Measurements from ENCODE around the gene TRMT10B.
"Not testable (repeated sequence)": the region's sequence is repeated elsewhere in the genome, so short reads cannot be mapped to it uniquely, and the experiment has no call there.

TRMT10B gene

DNA sequence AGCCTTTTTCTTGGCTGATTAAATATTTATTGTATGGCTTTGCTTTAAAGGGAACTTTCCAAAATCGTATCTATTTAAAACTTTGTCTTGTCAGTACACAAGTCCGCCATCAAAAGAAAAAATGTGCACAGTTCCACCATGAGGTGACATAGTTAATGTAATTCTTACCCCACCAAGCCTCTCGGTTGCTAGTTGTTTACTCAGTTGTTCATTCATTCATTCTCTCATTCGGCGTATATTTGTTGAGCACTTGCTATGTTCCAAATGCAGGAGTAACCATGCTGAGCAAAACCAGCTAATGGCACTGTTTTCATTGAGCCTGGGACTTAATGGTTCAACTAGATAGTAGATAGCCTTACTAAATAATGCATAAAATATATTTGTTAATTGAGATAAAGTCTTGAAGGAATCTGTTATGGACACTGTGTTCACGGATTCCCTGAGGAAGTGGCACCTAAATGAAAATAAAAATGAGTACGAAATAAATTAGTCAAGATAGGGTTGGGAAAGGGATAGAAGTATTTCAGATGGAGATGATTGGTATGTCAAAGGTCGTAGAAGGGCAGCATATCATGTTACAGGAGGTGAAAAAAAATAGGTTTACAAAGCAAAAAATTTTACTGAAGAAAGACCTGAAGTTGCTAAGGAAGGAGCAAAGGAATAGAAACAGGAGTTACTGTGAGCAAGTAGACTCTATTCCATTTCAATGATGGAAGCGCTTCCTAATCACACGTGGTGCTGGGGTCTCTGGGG lies 48.5 kb downstream of the TRMT10B start:
- H3K4me3 ChIP-seq (ENCODE audit: low read length in 2 of 2): peak overlapping the region; percentile 99 to 100
- H4K91ac ChIP-seq (ENCODE audit: low read depth, low read length, poor library complexity): no peak overlapping the region
- H3K4me2 ChIP-seq (ENCODE audit: insufficient read depth, low read length, poor library complexity, severe bottlenecking): peak overlapping the region; percentile 74
- no peak overlapping the region for H3K14ac ChIP-seq (ENCODE audit: low read length)
- no peak overlapping the region for H4K8ac ChIP-seq (ENCODE audit: low read depth, low read length)
- WGBS, 2 donors (ENCODE audit: extremely low coverage in 2 of 2, insufficient read length in 2 of 2, insufficient replicate concordance in 1 of 2): 100% methylated on average over 1 of the region's 10 CpGs; no CpG with 5 or more reads in 1 of the 2 donors
- no peak overlapping the region for H2BK120ac ChIP-seq (ENCODE audit: low read depth, low read length)
- no peak for DNase-seq (ENCODE audit: low spot score)
- H2BK12ac ChIP-seq (ENCODE audit: low read length): no peak overlapping the region
- peaks cover 0 to 21% of the 10 kb centered on the region in 2 donors for H3K36me3 ChIP-seq (replicated peaks in 1 of 2; ENCODE audit: control insufficient read depth in 2 of 2, insufficient read depth in 2 of 2, low read length in 2 of 2)
- H3K79me1 ChIP-seq (ENCODE audit: low read depth, low read length): peaks cover 9% of the 10 kb centered on the region
- peaks cover 0 to 4% of the 10 kb centered on the region in 2 donors for H3K9me3 ChIP-seq (replicated peaks in 1 of 2; ENCODE audit: control insufficient read depth in 2 of 2, insufficient read depth in 1 of 2, low read depth in 1 of 2, low read length in 2 of 2)
- no peak overlapping the region for H3K9ac ChIP-seq (ENCODE audit: low read depth, low read length, poor library complexity)
- no peak overlapping the region for H3K23ac ChIP-seq (ENCODE audit: low read depth, low read length, poor library complexity)
- H3K4ac ChIP-seq (ENCODE audit: low read length): no peak overlapping the region
- H3K18ac ChIP-seq (ENCODE audit: low read length): no peak overlapping the region
- H3K4me1 ChIP-seq (ENCODE audit: control insufficient read depth in 2 of 2, insufficient read depth in 1 of 2, low read depth in 1 of 2, low read length in 2 of 2): peaks cover 6 to 14% of the 10 kb centered on the region in 2 donors
- no peaks in the 10 kb centered on the region for H3K27me3 ChIP-seq (ENCODE audit: control insufficient read depth in 3 of 3, insufficient read depth in 3 of 3, low read depth in 1 of 3, low read length in 3 of 3)
- no peak overlapping the region for H2AK5ac ChIP-seq (ENCODE audit: low read depth, low read length)
- no peak overlapping the region for H2BK15ac ChIP-seq (ENCODE audit: low read length)
- H2AFZ ChIP-seq (ENCODE audit: low read length): no peak overlapping the region
- no peak overlapping the region for H3K27ac ChIP-seq (replicated peaks; ENCODE audit: low read length)
- H2BK5ac ChIP-seq (ENCODE audit: low read length): no peak overlapping the region

DNA sequence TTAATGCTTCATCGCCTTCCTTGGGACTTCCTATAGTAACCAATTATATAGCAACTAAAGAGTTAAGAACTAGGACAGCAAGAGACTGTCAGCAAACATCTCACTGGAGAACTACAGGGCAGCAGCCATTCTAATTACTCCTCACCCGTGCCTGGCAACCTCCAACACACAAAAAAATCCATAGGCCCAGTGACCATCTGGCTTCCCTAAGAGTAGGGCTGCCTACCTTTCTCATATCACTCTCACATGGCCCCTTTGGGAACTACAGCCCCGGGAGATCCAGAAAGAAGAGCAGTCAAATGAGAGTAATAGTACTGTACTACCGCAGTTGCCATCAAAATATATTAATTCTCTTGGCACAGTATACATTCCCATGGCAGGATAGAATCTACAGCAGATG lies 52.7 kb downstream of the TRMT10B start:
- H2AFZ ChIP-seq (ENCODE audit: low read length): no peak overlapping the region
- no CpG with 5 or more reads among the region's 4 CpGs for WGBS, 2 donors (ENCODE audit: extremely low coverage in 2 of 2, insufficient read length in 2 of 2, insufficient replicate concordance in 1 of 2)
- H3K4me1 ChIP-seq (ENCODE audit: control insufficient read depth in 2 of 2, insufficient read depth in 1 of 2, low read depth in 1 of 2, low read length in 2 of 2): peaks cover 4 to 9% of the 10 kb centered on the region in 2 donors
- no peak overlapping the region for H3K4ac ChIP-seq (ENCODE audit: low read length)
- H3K14ac ChIP-seq (ENCODE audit: low read length): no peak overlapping the region
- H2BK15ac ChIP-seq (ENCODE audit: low read length): no peak overlapping the region
- H3K27me3 ChIP-seq (ENCODE audit: control insufficient read depth in 3 of 3, insufficient read depth in 3 of 3, low read depth in 1 of 3, low read length in 3 of 3): no peaks in the 10 kb centered on the region
- H3K18ac ChIP-seq (ENCODE audit: low read length): no peak overlapping the region
- H3K9me3 ChIP-seq (replicated peaks in 1 of 2; ENCODE audit: control insufficient read depth in 2 of 2, insufficient read depth in 1 of 2, low read depth in 1 of 2, low read length in 2 of 2): peaks cover 0 to 4% of the 10 kb centered on the region in 2 donors
- H3K23ac ChIP-seq (ENCODE audit: low read depth, low read length, poor library complexity): no peak overlapping the region
- no peak overlapping the region for H3K27ac ChIP-seq (replicated peaks; ENCODE audit: low read length)
- no peak for DNase-seq (ENCODE audit: low spot score)
- H3K4me2 ChIP-seq (ENCODE audit: insufficient read depth, low read length, poor library complexity, severe bottlenecking): no peak overlapping the region
- no peak overlapping the region for H4K8ac ChIP-seq (ENCODE audit: low read depth, low read length)
- H4K91ac ChIP-seq (ENCODE audit: low read depth, low read length, poor library complexity): no peak overlapping the region
- H2BK5ac ChIP-seq (ENCODE audit: low read length): no peak overlapping the region
- H2BK120ac ChIP-seq (ENCODE audit: low read depth, low read length): no peak overlapping the region
- H3K79me1 ChIP-seq (ENCODE audit: low read depth, low read length): peaks cover 4% of the 10 kb centered on the region
- no peak overlapping the region for H2AK5ac ChIP-seq (ENCODE audit: low read depth, low read length)
- no peak overlapping the region for H3K4me3 ChIP-seq (ENCODE audit: low read length in 2 of 2)
- H3K9ac ChIP-seq (ENCODE audit: low read depth, low read length, poor library complexity): no peak overlapping the region
- peaks cover 0 to 36% of the 10 kb centered on the region in 2 donors for H3K36me3 ChIP-seq (replicated peaks in 1 of 2; ENCODE audit: control insufficient read depth in 2 of 2, insufficient read depth in 2 of 2, low read length in 2 of 2)
- H2BK12ac ChIP-seq (ENCODE audit: low read length): no peak overlapping the region

DNA sequence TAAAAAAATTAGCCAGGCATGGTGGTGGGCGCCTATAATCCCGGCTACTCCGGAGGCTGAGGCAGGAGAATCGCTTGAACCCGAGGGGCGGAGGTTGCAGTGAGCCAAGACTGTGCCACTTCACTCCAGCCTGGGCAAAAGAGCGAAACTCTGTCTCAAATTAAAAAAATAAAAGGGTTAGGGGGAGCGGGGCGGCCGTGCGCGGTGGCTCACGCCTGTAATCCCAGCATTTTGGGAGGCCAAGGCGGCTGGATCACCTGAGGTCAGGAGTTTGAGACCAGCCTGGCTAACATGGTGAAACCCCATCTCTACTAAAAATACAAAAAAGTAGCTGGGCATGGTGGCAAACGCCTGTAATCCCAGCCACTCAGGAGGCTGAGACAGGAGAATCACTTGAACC lies 56.1 kb downstream of the TRMT10B start:
- not testable (repeated sequence) for H3K9ac ChIP-seq (ENCODE audit: low read depth, low read length, poor library complexity); H3K4ac ChIP-seq (ENCODE audit: low read length); H3K4me2 ChIP-seq (ENCODE audit: insufficient read depth, low read length, poor library complexity, severe bottlenecking); H3K18ac ChIP-seq (ENCODE audit: low read length); H4K91ac ChIP-seq (ENCODE audit: low read depth, low read length, poor library complexity); H3K79me1 ChIP-seq (ENCODE audit: low read depth, low read length); H2BK120ac ChIP-seq (ENCODE audit: low read depth, low read length); DNase-seq (ENCODE audit: low spot score); H3K4me3 ChIP-seq (ENCODE audit: low read length in 2 of 2); H2BK15ac ChIP-seq (ENCODE audit: low read length); H2BK12ac ChIP-seq (ENCODE audit: low read length); H3K4me1 ChIP-seq (ENCODE audit: control insufficient read depth in 2 of 2, insufficient read depth in 1 of 2, low read depth in 1 of 2, low read length in 2 of 2); H3K14ac ChIP-seq (ENCODE audit: low read length); H2BK5ac ChIP-seq (ENCODE audit: low read length); H3K27ac ChIP-seq (replicated peaks; ENCODE audit: low read length); H3K27me3 ChIP-seq (ENCODE audit: control insufficient read depth in 3 of 3, insufficient read depth in 3 of 3, low read depth in 1 of 3, low read length in 3 of 3); H3K23ac ChIP-seq (ENCODE audit: low read depth, low read length, poor library complexity); H4K8ac ChIP-seq (ENCODE audit: low read depth, low read length); H3K9me3 ChIP-seq (replicated peaks in 1 of 2; ENCODE audit: control insufficient read depth in 2 of 2, insufficient read depth in 1 of 2, low read depth in 1 of 2, low read length in 2 of 2); H2AK5ac ChIP-seq (ENCODE audit: low read depth, low read length); H2AFZ ChIP-seq (ENCODE audit: low read length)
- no CpG with 5 or more reads among the region's 15 CpGs for WGBS, 2 donors (ENCODE audit: extremely low coverage in 2 of 2, insufficient read length in 2 of 2, insufficient replicate concordance in 1 of 2)
- H3K36me3 ChIP-seq (replicated peaks in 1 of 2; ENCODE audit: control insufficient read depth in 2 of 2, insufficient read depth in 2 of 2, low read length in 2 of 2): peaks cover 0 to 24% of the 10 kb centered on the region in 2 donors

DNA sequence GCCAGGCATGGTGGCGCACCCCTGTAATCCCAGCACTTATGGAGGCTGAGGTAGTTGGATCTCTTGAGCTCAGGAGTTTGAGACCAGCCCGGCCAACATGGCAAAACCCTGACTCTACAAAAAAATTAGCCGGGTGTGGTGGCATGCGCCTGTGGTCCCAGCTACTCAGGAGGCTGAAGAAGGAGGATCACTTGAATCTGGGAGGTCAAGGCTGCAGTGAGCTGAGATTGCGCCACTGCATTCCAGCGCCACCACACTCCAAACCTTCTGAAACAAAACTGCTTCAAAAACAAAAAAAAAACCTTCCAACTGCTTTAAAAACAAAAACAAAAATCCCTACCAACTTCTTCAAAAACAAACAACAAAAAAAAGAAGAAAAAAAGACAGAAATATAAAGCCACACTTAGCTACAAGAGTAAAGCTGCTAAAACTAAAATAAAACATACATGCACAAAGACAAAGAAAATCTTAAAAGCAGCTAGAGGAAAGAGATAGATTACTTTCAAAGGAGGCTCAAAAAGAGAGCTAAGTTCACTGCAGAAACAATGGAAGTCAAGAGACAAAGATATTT lies 58.4 kb downstream of the TRMT10B start:
- no peak overlapping the region for H2BK5ac ChIP-seq (ENCODE audit: low read length)
- no peak overlapping the region for H2AFZ ChIP-seq (ENCODE audit: low read length)
- H3K4me2 ChIP-seq (ENCODE audit: insufficient read depth, low read length, poor library complexity, severe bottlenecking): no peak overlapping the region
- H3K14ac ChIP-seq (ENCODE audit: low read length): no peak overlapping the region
- H2BK12ac ChIP-seq (ENCODE audit: low read length): no peak overlapping the region
- no peaks in the 10 kb centered on the region for H3K79me1 ChIP-seq (ENCODE audit: low read depth, low read length)
- no CpG with 5 or more reads among the region's 6 CpGs for WGBS, 2 donors (ENCODE audit: extremely low coverage in 2 of 2, insufficient read length in 2 of 2, insufficient replicate concordance in 1 of 2)
- H3K9me3 ChIP-seq (replicated peaks in 1 of 2; ENCODE audit: control insufficient read depth in 2 of 2, insufficient read depth in 1 of 2, low read depth in 1 of 2, low read length in 2 of 2): no peaks in the 10 kb centered on the region
- H3K4me1 ChIP-seq (ENCODE audit: control insufficient read depth in 2 of 2, insufficient read depth in 1 of 2, low read depth in 1 of 2, low read length in 2 of 2): no peaks in the 10 kb centered on the region
- H3K18ac ChIP-seq (ENCODE audit: low read length): no peak overlapping the region
- H4K91ac ChIP-seq (ENCODE audit: low read depth, low read length, poor library complexity): no peak overlapping the region
- H3K27ac ChIP-seq (replicated peaks; ENCODE audit: low read length): no peak overlapping the region
- no peak overlapping the region for H3K4ac ChIP-seq (ENCODE audit: low read length)
- DNase-seq (ENCODE audit: low spot score): no peak
- no peak overlapping the region for H2BK15ac ChIP-seq (ENCODE audit: low read length)
- no peak overlapping the region for H4K8ac ChIP-seq (ENCODE audit: low read depth, low read length)
- H3K23ac ChIP-seq (ENCODE audit: low read depth, low read length, poor library complexity): no peak overlapping the region
- H3K9ac ChIP-seq (ENCODE audit: low read depth, low read length, poor library complexity): no peak overlapping the region
- no peak overlapping the region for H2BK120ac ChIP-seq (ENCODE audit: low read depth, low read length)
- no peak overlapping the region for H2AK5ac ChIP-seq (ENCODE audit: low read depth, low read length)
- no peak overlapping the region for H3K4me3 ChIP-seq (ENCODE audit: low read length in 2 of 2)
- H3K27me3 ChIP-seq (ENCODE audit: control insufficient read depth in 3 of 3, insufficient read depth in 3 of 3, low read depth in 1 of 3, low read length in 3 of 3): no peaks in the 10 kb centered on the region
- peaks cover 0 to 21% of the 10 kb centered on the region in 2 donors for H3K36me3 ChIP-seq (replicated peaks in 1 of 2; ENCODE audit: control insufficient read depth in 2 of 2, insufficient read depth in 2 of 2, low read length in 2 of 2)

Measured in neuronal stem cell (in vitro differentiated cells).